Neural progenitor cell (in vitro differentiated cells): ENCODE data around the gene MYCT1.

Experiments
- CTCF ChIP-seq: fragments of 200-600 bp; sonication (generic); IDR thresholded peaks from 2 replicates; pipeline ENCODE4 v1.5.1; 2017; ENCODE audit warnings: antibody characterized with exemption, mild to moderate bottlenecking
- EZH2 ChIP-seq: fragments of 200-600 bp; sonication (generic); IDR thresholded peaks from 2 replicates; pipeline ENCODE4 v1.6.1; 2017; ENCODE audit warnings: antibody characterized with exemption, mild to moderate bottlenecking, moderate library complexity

GRCh38 chr6:152700427-152700826 is 2.7 kb downstream of the MYCT1 start:
- no peak for TF ChIP-seq EZH2
- no peak for TF ChIP-seq CTCF
